SK-N-SH (cell line): ENCODE data around the gene PPFIBP2. TPM values are rescaled to one million over a fixed set of nuclear protein-coding genes. Genes with fewer than 3 reads are reported as not detected.

Source experiments
- CTCF ChIA-PET: fragments of 300-600, 350-600 bp; formaldehyde crosslinking; extraction: SDS; loops from one replicate; lab custom pipeline; 2021; lab: Yijun Ruan, JAX
- POLR2A ChIA-PET: fragments of 350-600 bp; sonication (Branson Sonifier 250); formaldehyde crosslinking; extraction: SDS; loops from one replicate; lab custom pipeline; 2020; ENCODE audit warnings: antibody characterized with exemption, inconsistent platforms; lab: Yijun Ruan, JAX
- DNase-seq: peaks from one replicate; pipeline ENCODE4 v3.0.0; 2012
- H2AFZ ChIP-seq: fragments of 200-600 bp; sonication (generic); 2 replicates; pipeline ENCODE4 v1.8.1; 2016; ENCODE audit warnings: antibody characterized with exemption, mild to moderate bottlenecking, low read depth
- H3F3A ChIP-seq: fragments of 200-600 bp; sonication (generic); replicated peaks from 2 replicates; pipeline ENCODE3; 2016; ENCODE audit warnings: antibody characterized with exemption, mild to moderate bottlenecking; ENCODE audit not compliant: insufficient read depth
- H3K27ac ChIP-seq, 2 experiments: fragments of 200-500 bp in 1 of 2; fragments of 200-600 bp in 1 of 2; sonication (Bioruptor generic) in 1 of 2; sonication (generic), shearing (Covaris generic) in 1 of 2; 2 replicates each; pipeline versions ENCODE4 v1.5.1 to v1.6.1; 2014 to 2016; ENCODE audit warnings: low read depth in 2 of 2, inconsistent platforms in 1 of 2, low read length in 1 of 2, mild to moderate bottlenecking in 1 of 2, mixed read lengths in 1 of 2
- H3K27me3 ChIP-seq: fragments of 200-600 bp; sonication (generic), shearing (Covaris generic); 2 replicates; pipeline ENCODE4 v1.6.1; 2016; ENCODE audit warnings: mixed run types; ENCODE audit not compliant: insufficient read depth
- H3K36me3 ChIP-seq, 2 experiments: fragments of 200-500 bp in 1 of 2; fragments of 200-600 bp in 1 of 2; sonication (Bioruptor generic) in 1 of 2; sonication (generic) in 1 of 2; replicated peaks in 1 of 2; 2 replicates each; pipeline versions ENCODE3 to v1.5.1; 2014 to 2016; ENCODE audit warnings: low read length in 1 of 2, mild to moderate bottlenecking in 1 of 2; ENCODE audit not compliant: insufficient read depth in 2 of 2, control insufficient read depth in 1 of 2
- H3K4me1 ChIP-seq, 2 experiments: fragments of 200-500 bp in 1 of 2; fragments of 200-600 bp in 1 of 2; sonication (Bioruptor generic) in 1 of 2; sonication (generic), shearing (Covaris generic) in 1 of 2; 2 replicates each; pipeline versions ENCODE4 v1.5.1 to v1.6.1; 2014 to 2016; ENCODE audit warnings: low read depth in 1 of 2, low read length in 1 of 2, mixed run types in 1 of 2; ENCODE audit not compliant: insufficient read depth in 2 of 2, control insufficient read depth in 1 of 2
- H3K4me2 ChIP-seq: fragments of 200-600 bp; sonication (generic), shearing (Covaris generic); 2 replicates; pipeline ENCODE4 v1.6.1; 2017; ENCODE audit warnings: mixed run types
- H3K4me3 ChIP-seq, 2 experiments: fragments of 200-500 bp in 1 of 2; fragments of 200-600 bp in 1 of 2; sonication (Bioruptor generic) in 1 of 2; sonication (generic), shearing (Covaris generic) in 1 of 2; 2 replicates each; pipeline versions ENCODE4 v1.5.1 to v1.8.1; 2014 to 2016; ENCODE audit warnings: low read depth in 2 of 2, inconsistent platforms in 1 of 2, low read length in 1 of 2, mild to moderate bottlenecking in 1 of 2, mixed read lengths in 1 of 2, moderate library complexity in 1 of 2
- H3K79me2 ChIP-seq: fragments of 200-600 bp; sonication (generic); 2 replicates; pipeline ENCODE4 v1.8.1; 2017; ENCODE audit warnings: mild to moderate bottlenecking; ENCODE audit not compliant: insufficient read depth
- H3K9ac ChIP-seq: fragments of 200-600 bp; sonication (generic); 2 replicates; pipeline ENCODE4 v1.6.1; 2017; ENCODE audit warnings: mixed run types
- H3K9me2 ChIP-seq: fragments of 200-600 bp; sonication (generic); 2 replicates; pipeline ENCODE4 v1.6.1; 2017; ENCODE audit warnings: mixed run types
- H3K9me3 ChIP-seq: fragments of 200-600 bp; sonication (generic); 2 replicates; pipeline ENCODE4 v1.6.1; 2017; ENCODE audit warnings: mixed run types, mild to moderate bottlenecking, moderate library complexity
- H4K20me1 ChIP-seq: fragments of 200-600 bp; sonication (generic); 2 replicates; pipeline ENCODE4 v1.6.1; 2017; ENCODE audit warnings: mild to moderate bottlenecking, mixed run types; ENCODE audit not compliant: insufficient read depth
- CHD2 ChIP-seq: fragments of 150-350 bp; IDR thresholded peaks from 2 replicates; pipeline ENCODE4 v1.6.1; 2018; ENCODE audit warnings: low read length; ENCODE audit not compliant: partially characterized antibody
- EP300 ChIP-seq, 2 experiments: IDR thresholded peaks; 2 replicates each; pipeline versions ENCODE4 v1.4.0 to v1.6.1; 2012; ENCODE audit warnings: borderline replicate concordance in 1 of 2, low read depth in 1 of 2, low read length in 1 of 2
- EZH2phosphoT487 ChIP-seq: fragments of 200-600 bp; sonication (generic); IDR thresholded peaks from 2 replicates; pipeline ENCODE4 v1.6.1; 2017; ENCODE audit warnings: low read depth, mixed run types, mild to moderate bottlenecking, antibody characterized with exemption, moderate library complexity, borderline replicate concordance
- FOXJ3 ChIP-seq: sonication (generic); formaldehyde crosslinking; IDR thresholded peaks from 2 replicates; pipeline ENCODE4 v1.5.1; 2020; ENCODE audit warnings: mild to moderate bottlenecking, missing genetic modification reagents
- FOXM1 ChIP-seq: IDR thresholded peaks from 2 replicates; pipeline ENCODE4 v1.4.0; 2012; ENCODE audit warnings: low read depth, mild to moderate bottlenecking
- GABPA ChIP-seq: IDR thresholded peaks from 2 replicates; pipeline ENCODE4 v1.4.0; 2012; ENCODE audit warnings: low read depth, mild to moderate bottlenecking
- GATA2 ChIP-seq: sonication (generic); formaldehyde crosslinking; IDR thresholded peaks from 2 replicates; pipeline ENCODE4 v1.5.0; 2020; ENCODE audit warnings: mild to moderate bottlenecking, missing genetic modification reagents
- MEF2A ChIP-seq: IDR thresholded peaks from 2 replicates; pipeline ENCODE4 v1.4.0; 2012; ENCODE audit warnings: low read depth, borderline replicate concordance
- NRF1 ChIP-seq: IDR thresholded peaks from 2 replicates; pipeline ENCODE4 v1.6.1; 2012; ENCODE audit warnings: low read depth, mild to moderate bottlenecking, low read length
- RAD21 ChIP-seq: IDR thresholded peaks from 2 replicates; pipeline ENCODE4 v1.6.1; 2012; ENCODE audit warnings: mild to moderate bottlenecking, low read length
- RCOR1 ChIP-seq: fragments of 150-350 bp; IDR thresholded peaks from 2 replicates; pipeline ENCODE4 v1.6.1; 2017; ENCODE audit warnings: antibody characterized with exemption, low read length
- RFX5 ChIP-seq: IDR thresholded peaks from 2 replicates; pipeline ENCODE4 v1.6.1; 2012; ENCODE audit warnings: mild to moderate bottlenecking, improper control_type of control experiment, low read length
- TAF1 ChIP-seq: IDR thresholded peaks from 2 replicates; pipeline ENCODE4 v1.6.1; 2012; ENCODE audit warnings: low read depth, mild to moderate bottlenecking, low read length, moderate library complexity, borderline replicate concordance
- TEAD4 ChIP-seq: IDR thresholded peaks from 2 replicates; pipeline ENCODE4 v1.4.0; 2012; ENCODE audit warnings: mild to moderate bottlenecking, borderline replicate concordance; ENCODE audit not compliant: insufficient read depth
- YY1 ChIP-seq: IDR thresholded peaks from 2 replicates; pipeline ENCODE4 v1.4.0; 2012; ENCODE audit warnings: low read depth, mild to moderate bottlenecking
- WGBS: methylation state at CpG from one replicate; pipeline ENCODE4 v1.1.6; 2017; ENCODE audit warnings: low lambda C conversion rate; 5-methylcytosine and 5-hydroxymethylcytosine counted together
- polyA plus RNA-seq, 3 experiments: library from polyadenylated mRNA; depleted of rRNA; stranded (reverse); fragments of >200 nt; gene quantifications; 2 replicates each; pipeline ENCODE4 v1.2.3, GENCODE V29; 2012
- TF ChIP-seq, protein P1 (sequence below): fragments of 150-350 bp; IDR thresholded peaks from 2 replicates; pipeline ENCODE4 v1.6.1; 2016; ENCODE audit warnings: mild to moderate bottlenecking, low read depth, low read length

PPFIBP2 gene
- polyA plus RNA-seq, 1 of the 3 experiments (the other 2 are of a cell fraction) = 0.67 TPM

DNA sequence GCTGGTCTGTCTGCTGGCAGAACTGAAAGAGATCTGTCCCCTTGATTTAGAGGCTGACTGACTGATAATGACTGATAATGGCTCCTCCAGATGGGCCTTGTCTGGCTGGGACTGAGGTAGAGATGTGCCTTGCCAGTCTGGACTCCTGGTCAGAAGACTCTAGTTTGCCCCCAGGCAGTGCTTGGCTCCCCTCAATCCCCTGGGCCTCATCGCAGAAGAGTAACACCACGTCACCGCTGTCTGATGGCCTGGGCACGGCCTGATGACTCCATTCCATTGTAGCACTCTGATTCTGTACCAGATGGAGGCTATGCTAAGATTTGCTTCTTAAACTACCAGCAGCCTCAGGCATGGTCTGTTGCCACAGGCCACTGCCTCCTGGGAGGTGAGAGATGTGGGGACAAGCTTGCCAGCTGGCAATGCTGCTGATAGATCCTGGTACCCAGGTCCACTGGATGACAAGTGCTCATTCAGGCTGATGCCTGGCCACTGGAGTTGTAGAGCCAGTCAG lies 140.5 kb downstream of the PPFIBP2 start:
- Histone ChIP-seq H3K36me3 (no peaks in the 10 kb centered on the region), H3K9ac (no peak overlapping the region), H3K9me3 (no peaks in the 10 kb centered on the region), H4K20me1 (no peaks in the 10 kb centered on the region), H3K27ac (peak overlapping the region in 1 of 2 experiments; percentile 91; a peak in 2 of 4 replicates), H3K27me3 (no peaks in the 10 kb centered on the region), H2AFZ (no peak overlapping the region), H3K4me2 (no peak overlapping the region), H3F3A (no peaks in the 10 kb centered on the region), H3K79me2 (no peaks in the 10 kb centered on the region), H3K4me1 (peaks cover 0 to 55% of the 10 kb centered on the region in 2 experiments; a peak in 1 of 4 replicates), H3K4me3 (no peak overlapping the region), H3K9me2 (no peaks in the 10 kb centered on the region)
- POLR2A ChIA-PET = no interaction called here
- peak; percentile 74 for DNase-seq
- TF ChIP-seq FOXM1 (no peak), TEAD4 (no peak), RAD21 (no peak), GATA2 (peak; percentile 87), EZH2phosphoT487 (no peak), YY1 (no peak), GABPA (no peak), FOXJ3 (CRISPR knock-in tag) (peak; percentile 73), EP300 (IDR thresholded peaks at IDR 0.05; ENCODE audit: borderline replicate concordance in 1 of 2, low read depth in 1 of 2, low read length in 1 of 2) (peak in 1 of 2 experiments; percentile 82; a peak in 2 of 4 replicates), CHD2 (peak; percentile 86), RCOR1 (peak; percentile 45; the same call in 1 of the 2 replicates), TAF1 (no peak), RFX5 (no peak), NRF1 (no peak), MEF2A (no peak)
- TF ChIP-seq, protein P1, sequence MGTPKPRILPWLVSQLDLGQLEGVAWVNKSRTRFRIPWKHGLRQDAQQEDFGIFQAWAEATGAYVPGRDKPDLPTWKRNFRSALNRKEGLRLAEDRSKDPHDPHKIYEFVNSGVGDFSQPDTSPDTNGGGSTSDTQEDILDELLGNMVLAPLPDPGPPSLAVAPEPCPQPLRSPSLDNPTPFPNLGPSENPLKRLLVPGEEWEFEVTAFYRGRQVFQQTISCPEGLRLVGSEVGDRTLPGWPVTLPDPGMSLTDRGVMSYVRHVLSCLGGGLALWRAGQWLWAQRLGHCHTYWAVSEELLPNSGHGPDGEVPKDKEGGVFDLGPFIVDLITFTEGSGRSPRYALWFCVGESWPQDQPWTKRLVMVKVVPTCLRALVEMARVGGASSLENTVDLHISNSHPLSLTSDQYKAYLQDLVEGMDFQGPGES = no peak
- CTCF ChIA-PET = interaction anchor here (1.7 to 15.9 kb wide), 4 partner anchors 13 to 142 kb away, joined by 5 to 359 read pairs (median 68); partner anchors contain the start of gene PPFIBP2
- WGBS = 57% methylated on average over 4 of the region's 4 CpGs
